Activated naive CD4-positive, alpha-beta T cell treated with anti-CD3 and anti-CD28 coated beads for 36 hours (primary cell): ENCODE results near the gene ZFYVE27. TPM values are rescaled to one million over a fixed set of nuclear protein-coding genes. Genes with fewer than 3 reads are reported as not detected.

Experiments used
- CTCF ChIA-PET: fragments of 350-600 bp; sonication (Branson Sonifier 250); formaldehyde crosslinking; loops from one replicate; lab custom pipeline; 2021; ENCODE audit warnings: antibody characterized with exemption; lab: Charles Lee
- DNase-seq: peaks from one replicate; pipeline ENCODE4 v3.0.0-alpha.2; 2020
- H3K27ac Mint-ChIP-seq: one replicate; pipeline ENCODE4 v1.8.0; 2021; ENCODE audit warnings: mild to moderate bottlenecking, mixed read lengths
- H3K27me3 Mint-ChIP-seq: one replicate; pipeline ENCODE4 v1.8.0; 2021; ENCODE audit warnings: low read depth, mixed read lengths
- H3K36me3 Mint-ChIP-seq: one replicate; pipeline ENCODE4 v1.8.0; 2021; ENCODE audit warnings: low read depth, mixed read lengths
- H3K4me1 Mint-ChIP-seq: one replicate; pipeline ENCODE4 v1.8.0; 2021; ENCODE audit warnings: low read depth, mixed read lengths
- H3K4me3 Mint-ChIP-seq: one replicate; pipeline ENCODE4 v1.8.0; 2021; ENCODE audit warnings: mild to moderate bottlenecking, moderate library complexity, mixed read lengths
- H3K9me3 Mint-ChIP-seq: one replicate; pipeline ENCODE4 v1.8.0; 2021; ENCODE audit warnings: mixed read lengths
- intact Hi-C: fragments of 100-400 bp; cut with micrococcal nuclease; formaldehyde crosslinking; loops from one replicate; pipeline ENCODE4 v1.15.1; 2023
- total RNA-seq, 2 experiments: library from RNA; stranded (reverse); gene quantifications; one replicate each; pipeline ENCODE4 v1.2.3, GENCODE V29; 2021

Gene ZFYVE27
- total RNA-seq, 2 experiments from 2014 or later = 18.0 to 18.4 TPM

DNA sequence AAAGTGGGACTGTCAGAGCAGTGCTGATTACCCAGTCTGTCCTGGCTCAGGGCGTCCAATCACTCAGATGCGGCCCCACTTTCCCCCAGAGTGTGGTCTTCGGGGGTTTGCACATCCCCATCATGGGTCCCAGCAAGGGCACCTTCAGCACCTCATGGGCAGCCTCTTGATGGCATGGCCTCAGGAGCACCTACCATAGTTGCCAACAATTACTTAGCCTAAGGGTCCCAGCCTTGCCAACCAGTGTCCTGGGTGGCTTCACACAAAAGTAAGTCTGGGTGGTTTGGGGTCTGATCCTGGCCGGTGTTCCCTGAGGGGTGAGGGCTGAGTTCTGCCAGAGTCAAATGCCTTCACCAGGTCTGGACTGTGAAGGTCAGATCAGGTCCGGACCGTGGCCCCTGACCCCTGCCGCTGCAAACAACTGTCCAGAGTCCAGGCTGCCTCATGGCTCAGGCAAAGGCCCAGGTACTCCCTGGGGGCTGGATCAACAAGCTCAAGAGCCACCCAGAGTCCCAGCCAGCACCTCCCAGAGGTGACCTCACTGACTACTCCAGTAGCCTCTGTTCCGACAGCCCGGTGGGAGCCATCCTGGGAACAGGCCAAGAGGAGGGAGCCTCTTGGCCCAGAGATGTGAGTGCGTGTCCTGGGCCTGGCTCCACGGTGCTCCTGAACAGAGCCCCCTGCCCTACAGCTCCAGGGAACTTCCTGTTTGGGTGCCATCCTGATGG is 29.6 kb upstream of the ZFYVE27 start:
- Mint-ChIP-seq H3K4me1 (no peaks in the 10 kb centered on the region), H3K27me3 (peaks cover 21% of the 10 kb centered on the region), H3K9me3 (no peaks in the 10 kb centered on the region), H3K4me3 (no peak overlapping the region), H3K27ac (no peak overlapping the region), H3K36me3 (no peaks in the 10 kb centered on the region)
- intact Hi-C loops = loop anchor here (10.0 kb wide), 1 partner anchor 78 kb away; no protein-coding TSS in a partner anchor
- CTCF ChIA-PET = interaction anchor here (0.8 to 8.4 kb wide), 5 partner anchors 10 to 26 kb away, joined by 3 to 173 read pairs (median 14); partner anchors contain the start of genes AVPI1 and ZFYVE27
- no peak for DNase-seq

DNA sequence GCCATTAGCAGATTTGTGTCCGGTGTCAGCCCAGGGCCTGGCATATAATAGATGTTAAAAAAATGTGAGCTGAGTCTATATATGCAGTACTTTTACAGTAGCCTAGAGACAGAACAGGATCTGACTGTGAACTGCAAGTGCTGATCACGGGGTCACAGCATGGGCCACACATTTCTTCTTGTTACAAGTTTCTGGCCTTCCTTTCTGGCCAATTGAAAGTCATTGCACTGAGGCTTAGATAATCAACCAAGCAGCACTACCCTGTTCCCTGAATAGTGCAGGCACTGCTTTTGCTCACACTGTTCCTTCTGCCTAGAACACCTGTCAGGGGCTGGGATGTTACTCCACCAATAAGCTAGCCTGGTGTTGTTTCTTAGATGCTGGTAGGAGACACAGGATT is 28.8 kb upstream of the ZFYVE27 start:
- no peak for DNase-seq
- H3K27me3 Mint-ChIP-seq = peaks cover 25% of the 10 kb centered on the region
- H3K9me3 Mint-ChIP-seq = no peaks in the 10 kb centered on the region
- CTCF ChIA-PET = interaction anchor here (0.6 to 8.4 kb wide), 7 partner anchors 11 to 50 kb away, joined by 3 to 173 read pairs (median 12); partner anchors contain the start of genes AVPI1 and ZFYVE27
- intact Hi-C loops = loop anchor here (2.0 to 10.0 kb wide), 2 partner anchors 77 to 161 kb away; no protein-coding TSS in a partner anchor
- no peak overlapping the region for H3K4me3 Mint-ChIP-seq
- peaks cover 5% of the 10 kb centered on the region for H3K4me1 Mint-ChIP-seq
- H3K36me3 Mint-ChIP-seq = no peaks in the 10 kb centered on the region
- H3K27ac Mint-ChIP-seq = no peak overlapping the region

DNA sequence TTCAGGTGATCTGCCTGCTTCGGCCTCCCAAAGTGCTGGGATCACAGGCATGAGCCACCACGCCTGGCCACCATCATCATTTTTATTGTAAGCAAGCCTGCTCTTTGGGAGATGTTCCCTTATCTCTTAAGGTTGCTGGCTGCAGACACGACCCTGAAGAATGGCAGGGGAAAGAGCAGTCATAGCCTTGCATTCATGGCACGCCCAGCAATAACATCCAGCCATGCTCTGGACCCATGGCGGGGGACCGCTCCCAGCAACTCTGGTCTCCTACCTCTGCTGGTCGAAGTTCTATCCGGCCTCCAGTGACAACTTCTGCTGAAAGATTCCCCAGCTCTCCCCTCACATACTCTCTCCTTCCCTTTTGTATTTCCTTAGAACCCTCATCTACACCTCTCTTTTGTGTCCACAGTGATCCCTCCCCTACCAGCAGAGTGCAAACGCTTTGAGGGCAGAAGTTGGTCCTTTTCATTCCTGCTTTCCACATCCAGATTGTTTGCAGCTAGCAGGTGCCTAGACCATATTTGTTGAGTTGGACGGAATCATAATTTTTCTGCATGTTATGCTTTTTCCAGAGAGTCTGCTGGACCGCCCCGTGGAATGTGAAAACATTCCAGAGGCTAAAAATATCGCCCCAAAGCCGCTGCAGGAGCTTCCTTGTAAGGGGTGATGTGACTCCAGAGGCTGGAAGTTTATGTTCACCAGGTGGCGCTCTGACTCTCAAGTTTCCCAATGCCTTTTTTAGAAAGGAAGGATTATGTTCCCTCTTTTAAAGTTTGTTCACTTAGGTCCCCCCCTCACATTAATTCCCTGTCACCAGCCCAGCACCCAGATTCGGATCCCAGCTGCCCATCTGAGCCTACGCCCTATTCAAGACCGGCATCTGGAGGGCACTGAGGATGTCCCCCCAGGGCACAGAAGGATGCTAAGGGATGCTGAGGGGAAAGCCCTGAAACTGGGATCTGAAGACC is 27.7 kb upstream of the ZFYVE27 start:
- no peaks in the 10 kb centered on the region for H3K9me3 Mint-ChIP-seq
- no peak overlapping the region for H3K27ac Mint-ChIP-seq
- H3K4me3 Mint-ChIP-seq = no peak overlapping the region
- peak; percentile 68 for DNase-seq
- H3K36me3 Mint-ChIP-seq = no peaks in the 10 kb centered on the region
- peaks cover 6% of the 10 kb centered on the region for H3K4me1 Mint-ChIP-seq
- H3K27me3 Mint-ChIP-seq = peaks cover 25% of the 10 kb centered on the region
- CTCF ChIA-PET = interaction anchor here (0.6 to 8.4 kb wide), 21 partner anchors 8 to 164 kb away, joined by 3 to 173 read pairs (median 4); partner anchors contain the start of genes AVPI1 and ZFYVE27
- intact Hi-C loops = loop anchor here (1.0 to 10.0 kb wide), 3 partner anchors 22 to 160 kb away; no protein-coding TSS in a partner anchor

DNA sequence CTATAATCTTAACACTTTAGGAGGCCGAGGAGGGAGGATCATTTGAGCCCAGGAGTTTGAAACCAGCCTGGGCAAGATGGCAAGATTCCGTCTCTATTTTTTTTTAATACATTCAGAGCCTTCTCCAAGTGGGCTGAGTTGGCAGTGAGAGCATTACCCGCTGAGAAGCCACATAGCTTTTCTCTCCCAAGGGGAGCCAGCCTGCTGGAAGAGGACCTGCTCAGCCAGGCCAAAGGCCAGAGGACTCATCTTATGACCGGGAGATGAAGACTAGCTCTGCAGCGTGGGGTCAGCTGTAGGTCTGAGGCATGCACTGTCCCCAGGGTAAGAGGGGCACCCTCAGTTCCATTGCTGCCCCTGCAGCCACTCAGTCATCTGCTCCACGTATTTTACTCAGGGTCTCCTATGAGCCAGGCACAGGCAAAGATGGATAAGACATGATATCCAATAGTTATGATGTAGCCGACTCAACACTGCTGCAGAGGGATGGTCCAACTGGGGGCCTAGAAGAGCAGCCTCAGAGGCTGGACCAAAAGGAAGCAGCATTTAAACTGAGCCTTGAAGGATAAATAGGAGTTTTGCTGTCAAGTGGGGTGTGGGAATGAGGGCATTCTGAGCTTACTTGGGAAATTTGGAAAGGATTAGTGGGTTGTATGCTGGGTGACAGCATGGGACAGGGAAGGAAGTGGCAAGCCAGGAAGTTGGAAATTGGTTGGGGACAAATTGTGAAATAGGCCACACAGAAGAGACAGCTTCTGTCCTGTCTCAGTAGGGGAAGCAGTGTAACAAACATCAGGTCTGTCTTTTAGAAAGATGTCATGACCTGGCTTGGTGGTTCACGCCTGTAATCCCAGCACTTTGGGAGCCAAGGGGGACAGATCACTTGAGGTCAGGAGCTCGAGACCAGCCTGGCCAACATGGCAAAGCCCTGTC is 25.0 kb upstream of the ZFYVE27 start:
- DNase-seq = no peak
- H3K4me3 Mint-ChIP-seq = peak overlapping the region; percentile 28
- H3K9me3 Mint-ChIP-seq = no peaks in the 10 kb centered on the region
- intact Hi-C loops = loop anchor here (5.0 kb wide), 1 partner anchor 315 kb away; no protein-coding TSS in a partner anchor
- CTCF ChIA-PET = interaction anchor here (0.6 to 8.4 kb wide), 7 partner anchors 10 to 134 kb away, joined by 3 to 173 read pairs (median 6); partner anchors contain the start of genes AVPI1 and ZFYVE27
- H3K27ac Mint-ChIP-seq = no peak overlapping the region
- H3K36me3 Mint-ChIP-seq = no peaks in the 10 kb centered on the region
- peaks cover 25% of the 10 kb centered on the region for H3K27me3 Mint-ChIP-seq
- H3K4me1 Mint-ChIP-seq = peaks cover 11% of the 10 kb centered on the region

DNA sequence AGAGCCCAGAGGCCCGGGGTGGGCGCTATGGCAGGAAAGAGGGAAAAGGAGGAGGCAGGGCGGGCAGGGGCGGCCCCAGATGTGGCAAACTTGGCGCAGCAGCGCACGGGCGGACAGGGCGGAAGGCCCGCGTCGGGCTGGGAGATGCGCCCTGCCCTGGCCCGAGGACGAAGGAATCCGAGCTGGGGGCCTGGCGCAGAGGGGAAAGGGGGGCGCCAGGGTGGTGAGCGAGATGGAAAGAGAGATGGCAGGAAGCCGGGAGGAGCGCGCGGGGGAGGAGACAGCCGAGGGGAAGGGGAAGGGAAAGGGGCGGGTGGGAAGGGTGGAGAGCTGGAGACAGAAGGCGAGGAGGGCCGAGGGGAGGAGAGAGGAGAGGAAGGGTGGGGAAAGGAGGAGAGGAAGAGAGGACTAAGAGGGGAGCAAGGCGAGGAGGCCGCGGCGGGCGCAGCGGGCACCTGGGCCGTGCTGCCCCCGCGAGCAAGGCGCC is 23.5 kb upstream of the ZFYVE27 start, which contains the start of gene MARVELD1:
Gene MARVELD1, plus strand, starts transcription at position 392 of the 487 bp plus-strand sequence. CDS start 147 bp downstream, outside the sequence.
- Mint-ChIP-seq H3K4me1 (peaks cover 11% of the 10 kb centered on the region), H3K27me3 (peaks cover 22% of the 10 kb centered on the region), H3K27ac (no peak within 1 kb of the TSS), H3K9me3 (no peaks in the 10 kb centered on the region), H3K4me3 (peak within 1 kb of the TSS; percentile 94), H3K36me3 (no peaks in the 10 kb centered on the region)
- CTCF ChIA-PET = interaction anchor here (0.7 to 8.4 kb wide), 5 partner anchors 12 to 36 kb away, joined by 3 to 173 read pairs (median 4); partner anchors contain the start of genes AVPI1 and ZFYVE27
- DNase-seq = peak; percentile 16
- intact Hi-C loops = loop anchor here (5.0 kb wide), 1 partner anchor 314 kb away; no protein-coding TSS in a partner anchor

DNA sequence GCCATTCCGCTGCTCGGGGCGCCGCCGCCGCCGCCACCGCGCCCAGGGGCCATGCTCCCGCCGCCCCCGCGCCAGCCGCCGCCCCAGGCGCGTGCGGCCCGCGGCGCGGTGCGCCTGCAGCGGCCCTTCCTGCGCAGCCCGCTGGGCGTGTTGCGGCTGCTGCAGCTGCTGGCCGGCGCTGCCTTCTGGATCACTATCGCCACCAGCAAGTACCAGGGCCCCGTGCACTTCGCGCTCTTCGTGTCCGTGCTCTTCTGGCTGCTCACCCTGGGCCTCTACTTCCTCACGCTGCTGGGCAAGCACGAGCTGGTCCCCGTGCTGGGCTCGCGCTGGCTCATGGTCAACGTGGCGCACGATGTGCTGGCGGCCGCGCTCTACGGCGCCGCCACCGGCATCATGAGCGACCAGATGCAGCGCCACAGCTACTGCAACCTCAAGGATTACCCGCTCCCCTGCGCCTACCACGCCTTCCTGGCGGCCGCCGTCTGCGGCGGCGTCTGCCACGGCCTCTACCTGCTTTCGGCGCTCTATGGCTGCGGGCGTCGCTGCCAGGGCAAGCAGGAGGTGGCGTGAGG is 23.0 kb upstream of the ZFYVE27 start:
- DNase-seq = peak; percentile 65
- Mint-ChIP-seq H3K4me1 (peaks cover 11% of the 10 kb centered on the region), H3K4me3 (peak overlapping the region; percentile 94), H3K27me3 (peaks cover 18% of the 10 kb centered on the region), H3K27ac (no peak overlapping the region), H3K36me3 (no peaks in the 10 kb centered on the region), H3K9me3 (no peaks in the 10 kb centered on the region)
- intact Hi-C loops = loop anchor here (1.0 to 5.0 kb wide), 2 partner anchors 27 to 313 kb away; partner anchors contain the start of gene AVPI1
- CTCF ChIA-PET = interaction anchor here (0.7 to 8.4 kb wide), 7 partner anchors 11 to 37 kb away, joined by 3 to 173 read pairs (median 4); partner anchors contain the start of genes AVPI1 and ZFYVE27

DNA sequence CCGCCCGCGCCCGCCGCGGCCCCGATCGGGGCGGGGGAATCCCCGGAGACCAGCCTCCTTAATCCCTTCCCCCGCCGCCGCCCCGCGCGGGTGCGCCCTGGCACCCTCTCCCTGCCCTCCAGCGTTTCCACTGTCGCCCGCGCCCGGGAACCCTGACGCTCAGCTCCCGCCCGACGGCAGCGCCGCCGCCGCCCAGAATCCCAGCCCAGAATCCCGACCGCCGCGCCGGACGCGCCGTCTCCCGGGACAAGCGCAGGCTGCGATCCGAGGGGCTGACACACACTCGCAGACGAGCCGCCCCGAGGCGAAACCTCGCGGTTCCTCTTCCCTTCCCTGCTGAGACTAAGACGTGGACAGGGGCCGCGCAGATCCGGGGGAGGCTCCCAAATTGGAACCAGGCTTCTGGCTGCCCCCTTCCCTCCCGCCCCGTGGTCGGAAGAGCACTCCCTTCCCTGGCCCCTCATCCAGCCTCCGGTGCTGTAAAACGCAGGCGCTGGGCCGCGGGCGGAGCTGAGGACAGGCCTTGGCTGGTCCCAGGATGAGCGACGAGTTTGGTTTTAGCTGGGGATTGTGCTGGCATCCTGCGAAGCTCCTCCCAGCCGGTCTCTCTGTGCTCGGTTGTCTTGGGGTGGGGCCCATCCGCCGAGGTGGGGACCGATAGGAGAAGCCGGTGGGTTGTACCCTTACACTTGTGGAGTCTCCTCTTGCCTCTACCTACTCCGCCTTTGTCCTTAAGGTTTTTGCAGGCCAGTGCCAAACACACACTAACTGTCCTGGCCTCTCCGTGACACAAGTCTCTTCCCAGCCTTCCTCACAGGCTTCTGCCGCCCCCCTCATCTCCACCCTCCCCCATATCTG is 22.3 kb upstream of the ZFYVE27 start:
- H3K4me3 Mint-ChIP-seq = peak overlapping the region; percentile 94
- H3K4me1 Mint-ChIP-seq = peaks cover 11% of the 10 kb centered on the region
- intact Hi-C loops = loop anchor here (1.0 to 5.0 kb wide), 2 partner anchors 27 to 313 kb away; partner anchors contain the start of gene AVPI1
- H3K27me3 Mint-ChIP-seq = peaks cover 11% of the 10 kb centered on the region
- H3K27ac Mint-ChIP-seq = no peak overlapping the region
- H3K36me3 Mint-ChIP-seq = no peaks in the 10 kb centered on the region
- CTCF ChIA-PET = interaction anchor here (1.1 to 8.4 kb wide), 6 partner anchors 10 to 38 kb away, joined by 3 to 173 read pairs (median 4); partner anchors contain the start of genes AVPI1 and ZFYVE27
- peak; percentile 31 for DNase-seq
- H3K9me3 Mint-ChIP-seq = no peaks in the 10 kb centered on the region

DNA sequence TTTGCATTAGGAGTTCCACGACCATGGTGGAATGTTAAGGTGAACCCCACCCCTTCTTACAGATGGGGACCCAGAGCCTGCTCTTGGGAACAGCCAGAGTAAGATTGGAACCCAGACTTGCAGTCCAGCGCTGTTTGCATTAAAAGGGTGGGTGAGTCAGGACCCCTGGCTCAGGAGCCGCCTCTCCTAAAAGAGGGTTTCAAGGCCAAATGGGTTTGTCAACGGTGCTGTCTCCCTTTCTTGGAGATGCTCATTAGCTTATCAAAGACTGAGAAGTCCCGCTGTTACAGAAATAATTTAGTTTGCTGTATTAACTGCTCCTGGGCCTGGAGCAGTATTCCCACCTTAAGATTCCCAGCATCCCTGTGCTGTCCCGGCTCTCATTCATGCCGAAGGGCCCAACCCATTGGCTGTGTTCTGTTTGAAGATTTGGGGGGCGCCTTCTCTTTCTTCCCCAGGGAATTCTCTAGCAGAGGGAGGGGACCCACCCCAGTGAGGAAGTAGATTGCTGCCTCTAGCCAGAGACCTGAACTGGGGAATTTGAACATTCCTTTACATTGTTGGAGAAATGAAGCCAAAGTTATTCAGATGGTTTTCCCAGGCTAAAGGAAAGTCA is 21.6 kb upstream of the ZFYVE27 start:
- peak overlapping the region; percentile 94 for H3K4me3 Mint-ChIP-seq
- DNase-seq = no peak
- H3K27me3 Mint-ChIP-seq = peaks cover 11% of the 10 kb centered on the region
- H3K36me3 Mint-ChIP-seq = no peaks in the 10 kb centered on the region
- no peak overlapping the region for H3K27ac Mint-ChIP-seq
- intact Hi-C loops = no loop called here
- H3K4me1 Mint-ChIP-seq = peaks cover 11% of the 10 kb centered on the region
- H3K9me3 Mint-ChIP-seq = no peaks in the 10 kb centered on the region
- CTCF ChIA-PET = interaction anchor here (1.3 to 8.4 kb wide), 6 partner anchors 9 to 32 kb away, joined by 3 to 173 read pairs (median 6); partner anchors contain the start of genes AVPI1 and ZFYVE27

DNA sequence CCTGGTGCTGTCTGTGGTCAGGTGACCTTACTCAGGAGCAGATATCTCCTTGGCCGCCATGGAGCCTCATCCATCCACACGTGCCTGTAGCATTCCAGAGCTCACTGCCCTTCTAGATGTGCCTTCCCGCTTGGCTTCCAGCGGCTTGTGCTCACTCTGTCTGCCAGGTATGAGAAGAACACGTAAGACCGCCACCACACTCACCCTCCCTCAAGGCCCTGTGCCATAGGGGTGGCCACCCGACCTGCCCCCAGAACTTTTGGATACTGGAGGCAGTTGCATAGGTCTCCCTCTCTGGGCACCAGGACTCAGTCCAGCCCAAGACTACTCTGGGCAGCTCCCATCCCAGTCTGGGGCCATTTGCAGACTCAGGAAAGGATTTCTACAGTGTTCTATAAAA is 19.3 kb upstream of the ZFYVE27 start:
- CTCF ChIA-PET = interaction anchor here (1.0 to 5.4 kb wide), 5 partner anchors 9 to 31 kb away, joined by 3 to 23 read pairs (median 5); partner anchors contain the start of gene AVPI1
- no peak overlapping the region for H3K4me3 Mint-ChIP-seq
- DNase-seq = no peak
- intact Hi-C loops = no loop called here
- H3K4me1 Mint-ChIP-seq = peaks cover 11% of the 10 kb centered on the region
- no peak overlapping the region for H3K27ac Mint-ChIP-seq
- no peaks in the 10 kb centered on the region for H3K36me3 Mint-ChIP-seq
- H3K27me3 Mint-ChIP-seq = peaks cover 4% of the 10 kb centered on the region
- no peaks in the 10 kb centered on the region for H3K9me3 Mint-ChIP-seq
